Left forelimb (tissue), 1 donor: ENCODE measurements around the gene STARD10.
A peak's percentile ranks its signal among the peaks of the same experiment; 100 is the strongest.

Experiments
- DNase-seq: peaks from one replicate; pipeline ENCODE4 v3.0.0-alpha.2; 2018; ENCODE audit warnings: low spot score

Gene STARD10

GRCh38 chr11:72724851-72725723 is 68.8 kb downstream of the STARD10 start:
- DNase-seq: no peak

- no peak for DNase-seq
Observed at GRCh38 chr11:72724021-72724551, 69.8 kb downstream of the STARD10 start.

- DNase-seq: no peak
Observed at GRCh38 chr11:72723508-72723907, 70.3 kb downstream of the STARD10 start.

GRCh38 chr11:72722050-72722748 is 71.6 kb downstream of the STARD10 start:
- DNase-seq: peak; percentile 94

- DNase-seq: no peak
Observed at GRCh38 chr11:72721689-72722049, 72.2 kb downstream of the STARD10 start.

GRCh38 chr11:72721276-72721675 is 72.6 kb downstream of the STARD10 start:
- no peak for DNase-seq

GRCh38 chr11:72720784-72721183 is 73.1 kb downstream of the STARD10 start:
- no peak for DNase-seq

GRCh38 chr11:72720047-72720446 is 73.8 kb downstream of the STARD10 start:
- no peak for DNase-seq

- DNase-seq: no peak
Observed at GRCh38 chr11:72719551-72719950, 74.3 kb downstream of the STARD10 start.

GRCh38 chr11:72719144-72719543 is 74.7 kb downstream of the STARD10 start:
- DNase-seq: no peak

- no peak for DNase-seq
Observed at GRCh38 chr11:72718101-72718501, 75.7 kb downstream of the STARD10 start.

- DNase-seq: no peak
Observed at GRCh38 chr11:72716788-72717435, 76.9 kb downstream of the STARD10 start.

GRCh38 chr11:72716290-72716689 is 77.6 kb downstream of the STARD10 start:
- DNase-seq: no peak

- DNase-seq: no peak
Observed at GRCh38 chr11:72712841-72713240, 81.0 kb downstream of the STARD10 start.

GRCh38 chr11:72712168-72712751 is 81.6 kb downstream of the STARD10 start:
- no peak for DNase-seq

- DNase-seq: no peak
Observed at GRCh38 chr11:72711141-72711540, 82.7 kb downstream of the STARD10 start.

- no peak for DNase-seq
Observed at GRCh38 chr11:72710278-72710677, 83.6 kb downstream of the STARD10 start.

GRCh38 chr11:72709478-72710238 is 84.2 kb downstream of the STARD10 start:
- no peak for DNase-seq

GRCh38 chr11:72707032-72707431 is 86.8 kb downstream of the STARD10 start:
- no peak for DNase-seq

- DNase-seq: no peak
Observed at GRCh38 chr11:72706579-72706978, 87.3 kb downstream of the STARD10 start.
